CD14-positive monocyte (primary cell): ENCODE results near the gene SEPHS2. TPM values are rescaled to one million over a fixed set of nuclear protein-coding genes. Genes with fewer than 3 reads are reported as not detected.

Experiments used
- DNase-seq, 3 donors: peaks; one replicate each; pipeline ENCODE4 v3.0.0-alpha.2; 2011 to 2022
- H2AFZ ChIP-seq: 2 replicates; pipeline ENCODE4 v1.6.0; 2012; ENCODE audit warnings: mild to moderate bottlenecking, low read depth, low read length, inconsistent platforms; ENCODE audit not compliant: insufficient read depth, poor library complexity, severe bottlenecking
- H3K27ac ChIP-seq, 2 donors: 1 replicate in 1 of 2; 2 replicates in 1 of 2; pipeline ENCODE4 v1.5.1; 2012 to 2013; ENCODE audit warnings: low read length in 2 of 2, control low read depth in 1 of 2, inconsistent platforms in 1 of 2, low read depth in 1 of 2, mild to moderate bottlenecking in 1 of 2
- H3K27me3 ChIP-seq, 2 donors: one replicate each; pipeline versions ENCODE4 v1.6.0 to v1.6.1; 2011 to 2013; ENCODE audit warnings: low read length in 2 of 2; ENCODE audit not compliant: control insufficient read depth in 2 of 2, insufficient read depth in 2 of 2
- H3K36me3 ChIP-seq, 2 donors: replicated peaks in 1 of 2; 1 replicate in 1 of 2; 2 replicates in 1 of 2; pipeline versions ENCODE4 v1.5.1 to v1.6.1; 2012 to 2013; ENCODE audit warnings: low read length in 2 of 2, control low read depth in 1 of 2, inconsistent platforms in 1 of 2, mild to moderate bottlenecking in 1 of 2; ENCODE audit not compliant: insufficient read depth in 2 of 2, control insufficient read depth in 1 of 2
- H3K4me1 ChIP-seq, 2 donors: 1 replicate in 1 of 2; 2 replicates in 1 of 2; pipeline versions ENCODE4 v1.5.1 to v1.6.1; 2012 to 2013; ENCODE audit warnings: low read length in 2 of 2, control low read depth in 1 of 2, inconsistent platforms in 1 of 2, mild to moderate bottlenecking in 1 of 2, moderate library complexity in 1 of 2; ENCODE audit not compliant: insufficient read depth in 2 of 2, control insufficient read depth in 1 of 2
- H3K4me2 ChIP-seq: replicated peaks from 2 replicates; pipeline ENCODE3; 2012; ENCODE audit warnings: low read length, moderate library complexity, mild to moderate bottlenecking; ENCODE audit not compliant: poor library complexity, severe bottlenecking; ENCODE audit errors: extremely low read depth
- H3K4me3 ChIP-seq, 3 experiments: fragments of 200-600 bp in 1 of 3; sonication (generic) in 1 of 3; replicated peaks in 1 of 3; 1 replicate in 2 of 3; 2 replicates in 1 of 3; pipeline ENCODE4 v1.5.1; 2011 to 2013; ENCODE audit warnings: low read length in 3 of 3, mild to moderate bottlenecking in 3 of 3, control low read depth in 2 of 3, low read depth in 2 of 3, inconsistent platforms in 1 of 3, moderate library complexity in 1 of 3
- H3K79me2 ChIP-seq: 2 replicates; pipeline ENCODE4 v1.6.0; 2012; ENCODE audit warnings: mild to moderate bottlenecking, control low read depth, inconsistent platforms, low read length, moderate library complexity; ENCODE audit not compliant: insufficient read depth
- H3K9ac ChIP-seq: 2 replicates; pipeline ENCODE4 v1.6.0; 2017; ENCODE audit warnings: low read length, mild to moderate bottlenecking; ENCODE audit not compliant: insufficient read depth, poor library complexity, severe bottlenecking
- H3K9me3 ChIP-seq, 2 donors: replicated peaks in 1 of 2; 1 replicate in 1 of 2; 2 replicates in 1 of 2; pipeline versions ENCODE4 v1.5.1 to v1.6.1; 2012 to 2013; ENCODE audit warnings: low read length in 2 of 2, control low read depth in 1 of 2; ENCODE audit not compliant: control insufficient read depth in 1 of 2, insufficient read depth in 1 of 2
- H4K20me1 ChIP-seq: 2 replicates; pipeline ENCODE4 v1.6.0; 2012; ENCODE audit warnings: mild to moderate bottlenecking, low read length, control low read depth, moderate library complexity; ENCODE audit not compliant: insufficient read depth
- H3K27ac Mint-ChIP-seq, 7 donors: one replicate each; pipeline ENCODE4 v1.8.0; 2020; ENCODE audit warnings: mild to moderate bottlenecking in 7 of 7, mixed read lengths in 7 of 7, moderate library complexity in 6 of 7, inconsistent platforms in 2 of 7
- H3K27me3 Mint-ChIP-seq, 3 donors: one replicate each; pipeline ENCODE4 v1.8.0; 2021 to 2022; ENCODE audit warnings: low read depth in 3 of 3, mild to moderate bottlenecking in 3 of 3, mixed read lengths in 3 of 3, moderate library complexity in 3 of 3, inconsistent platforms in 1 of 3
- H3K36me3 Mint-ChIP-seq, 2 donors: one replicate each; pipeline ENCODE4 v1.8.0; 2020; ENCODE audit warnings: mixed read lengths in 2 of 2, inconsistent platforms in 1 of 2, mild to moderate bottlenecking in 1 of 2
- H3K4me1 Mint-ChIP-seq: one replicate; pipeline ENCODE4 v1.8.0; 2020; ENCODE audit warnings: mild to moderate bottlenecking, mixed read lengths
- H3K4me3 Mint-ChIP-seq, 2 donors: one replicate each; pipeline ENCODE4 v1.8.0; 2020; ENCODE audit warnings: mild to moderate bottlenecking in 2 of 2, mixed read lengths in 2 of 2, moderate library complexity in 1 of 2
- H3K9me3 Mint-ChIP-seq, 7 donors: one replicate each; pipeline ENCODE4 v1.8.0; 2020 to 2022; ENCODE audit warnings: mixed read lengths in 7 of 7, mild to moderate bottlenecking in 6 of 7, moderate library complexity in 6 of 7, inconsistent platforms in 2 of 7
- CTCF ChIP-seq: fragments of 200-600 bp; IDR thresholded peaks from one replicate; pipeline ENCODE4 v1.8.0; 2022; ENCODE audit warnings: antibody characterized with exemption, mild to moderate bottlenecking
- WGBS: methylation state at CpG from one replicate; pipeline ENCODE4 v1.1.5; 2013; ENCODE audit warnings: missing lambda C conversion rate; ENCODE audit not compliant: insufficient coverage; 5-methylcytosine and 5-hydroxymethylcytosine counted together
- intact Hi-C, 2 donors: fragments of 100-400 bp; cut with micrococcal nuclease; formaldehyde crosslinking; loops; one replicate each; pipeline versions ENCODE4 v1.15.0 to v1.15.1; 2023
- polyA plus RNA-seq, 3 donors: library from polyadenylated mRNA; depleted of rRNA in 1 of 3; unstranded in 2 of 3; stranded (reverse) in 1 of 3; fragments of 300-500 nt in 2 of 3; fragments of >200 nt in 1 of 3; fragmentation: Illumina TruSeq in 2 of 3; gene quantifications; 1 replicate in 2 of 3; 2 replicates in 1 of 3; pipeline ENCODE4 v1.2.3, GENCODE V29; 2012 to 2021

The SEPHS2 gene
- polyA plus RNA-seq, 3 donors = 12.8 to 56.4 (median 54.2) TPM

DNA sequence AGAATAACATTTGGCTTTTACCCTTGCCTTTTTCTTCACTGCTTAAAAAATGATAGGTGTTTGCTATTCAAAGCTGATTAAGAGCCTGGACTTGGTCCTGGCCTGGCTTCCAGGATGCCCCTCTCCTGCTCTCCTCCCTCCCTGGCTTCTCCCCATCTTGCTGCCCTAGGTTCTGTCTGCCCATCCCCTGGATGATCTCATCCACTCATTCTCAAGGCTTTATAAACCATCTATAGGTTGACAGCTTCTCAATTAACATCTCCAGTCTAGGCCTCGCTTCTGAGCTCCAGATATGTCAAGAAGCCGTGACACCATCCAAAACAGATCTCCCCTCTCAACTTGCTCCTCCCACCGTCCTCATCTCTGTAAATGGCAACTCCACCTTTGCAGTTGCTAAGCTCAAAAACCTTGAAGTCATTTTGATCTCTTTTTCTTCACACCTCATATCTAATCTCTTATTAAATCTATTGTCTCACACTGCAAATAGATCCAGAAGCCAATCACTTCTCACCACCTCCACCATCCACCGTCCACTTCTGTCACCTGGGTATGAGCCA, 29.5 kb downstream of the SEPHS2 start:
- Mint-ChIP-seq H3K27me3 (peaks cover 0 to 2% (median 1%) of the 10 kb centered on the region in 3 donors), H3K36me3 (peaks cover 17 to 20% of the 10 kb centered on the region in 2 donors), H3K4me3 (no peak overlapping the region), H3K27ac (no peak overlapping the region), H3K4me1 (peaks cover 17% of the 10 kb centered on the region), H3K9me3 (no peaks in the 10 kb centered on the region)
- no peaks in the 10 kb centered on the region for H3K79me2 ChIP-seq
- H3K4me2 ChIP-seq = no peak overlapping the region
- DNase-seq = no peak
- H3K36me3 ChIP-seq = peaks cover 0 to 17% of the 10 kb centered on the region in 2 donors
- H3K27me3 ChIP-seq = no peaks in the 10 kb centered on the region
- H2AFZ ChIP-seq = no peak overlapping the region
- H3K9ac ChIP-seq = no peak overlapping the region
- H4K20me1 ChIP-seq = no peaks in the 10 kb centered on the region
- TF ChIP-seq CTCF = no peak
- 98% methylated on average over 4 of the region's 4 CpGs for WGBS
- peaks cover 13 to 22% of the 10 kb centered on the region in 2 donors for H3K4me1 ChIP-seq
- H3K27ac ChIP-seq = no peak overlapping the region
- intact Hi-C loops = no loop called here
- no peak overlapping the region for H3K4me3 ChIP-seq
- no peaks in the 10 kb centered on the region for H3K9me3 ChIP-seq

DNA sequence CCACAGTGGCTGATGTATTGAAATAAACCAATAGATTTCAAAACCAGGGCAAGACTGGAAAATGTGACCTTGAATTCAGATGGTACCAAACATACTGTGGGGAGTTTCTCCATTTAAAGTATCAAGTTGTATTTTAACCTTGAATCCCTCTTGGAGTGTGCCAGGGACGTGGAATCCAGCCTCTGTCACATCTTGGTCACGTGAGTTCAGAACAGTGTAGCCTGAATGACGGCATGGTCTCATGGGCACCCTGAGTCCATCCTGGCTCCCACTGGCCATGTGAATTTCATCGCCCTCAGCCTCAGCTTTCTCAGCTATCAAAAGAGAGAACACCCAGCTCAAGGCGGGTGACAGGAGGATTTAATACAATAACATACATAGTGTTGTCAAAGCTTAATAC, 31.5 kb downstream of the SEPHS2 start:
- intact Hi-C loops = no loop called here
- H3K4me1 Mint-ChIP-seq = peaks cover 23% of the 10 kb centered on the region
- no peaks in the 10 kb centered on the region for H3K9me3 Mint-ChIP-seq
- H2AFZ ChIP-seq = no peak overlapping the region
- H3K4me3 ChIP-seq = no peak overlapping the region
- H3K79me2 ChIP-seq = no peaks in the 10 kb centered on the region
- peaks cover 0 to 9% of the 10 kb centered on the region in 2 donors for H3K36me3 ChIP-seq
- H3K27ac Mint-ChIP-seq = no peak overlapping the region
- H3K4me2 ChIP-seq = no peak overlapping the region
- H3K27ac ChIP-seq = no peak overlapping the region
- 100% methylated on average over 2 of the region's 5 CpGs for WGBS
- H3K27me3 Mint-ChIP-seq = peaks cover 0 to 2% (median 1%) of the 10 kb centered on the region in 3 donors
- H3K4me1 ChIP-seq = peaks cover 19 to 30% of the 10 kb centered on the region in 2 donors
- no peak overlapping the region for H3K4me3 Mint-ChIP-seq
- no peak for DNase-seq
- peaks cover 7 to 17% of the 10 kb centered on the region in 2 donors for H3K36me3 Mint-ChIP-seq
- no peak overlapping the region for H3K9ac ChIP-seq
- no peaks in the 10 kb centered on the region for H3K9me3 ChIP-seq
- TF ChIP-seq CTCF = no peak
- no peaks in the 10 kb centered on the region for H4K20me1 ChIP-seq
- no peaks in the 10 kb centered on the region for H3K27me3 ChIP-seq
